ENCODE measurements around the gene KRTAP1-4. TPM values are rescaled to one million over a fixed set of nuclear protein-coding genes. Genes with fewer than 3 reads are reported as not detected.

The KRTAP1-4 gene
- total and polyA plus RNA-seq, 2 of the 4 experiments (the other 2 are of a cell fraction) = not detected

GRCh38 chr17:41054025-41054424, 24.0 kb upstream of the KRTAP1-4 start:
- H2AK5ac ChIP-seq (ENCODE audit: low read depth, low read length) = peak overlapping the region; percentile 36; the same call in 1 of the 2 replicates
- H3K9ac ChIP-seq (ENCODE audit: low read depth, low read length) = no peak overlapping the region
- 0 out of 2 replicates have a peak overlapping the region, but pooled peaks have one; percentile 17 for H4K91ac ChIP-seq (ENCODE audit: insufficient read depth, low read depth, low read length)
- no peak overlapping the region for H3K14ac ChIP-seq (replicated peaks; ENCODE audit: low read depth, low read length)
- H2BK15ac ChIP-seq (ENCODE audit: low read depth, low read length) = no peak overlapping the region; the same call in 2 of the 3 replicates
- intact Hi-C loops (cut with micrococcal nuclease) (no loop called here), dilution Hi-C loops (cut with HindIII; ENCODE audit: low sequenced_read_pairs, unreplicated experiment) (no loop called here), in situ Hi-C loops (cut with MboI; ENCODE audit: low sequenced_read_pairs) (no loop called here)
- H2BK5ac ChIP-seq (ENCODE audit: low read depth, low read length, poor library complexity, severe bottlenecking) = no peak overlapping the region
- no peak overlapping the region for H3K4me3 ChIP-seq (ENCODE audit: insufficient read depth, low read depth, low read length)
- peaks cover 6% of the 10 kb centered on the region for H3K4me1 ChIP-seq (ENCODE audit: control insufficient read depth, insufficient read depth, low read length)
- H2BK20ac ChIP-seq (ENCODE audit: low read depth, low read length) = peak overlapping the region; percentile 4; the same call in 1 of the 2 replicates
- no peak overlapping the region for H3K56ac ChIP-seq (ENCODE audit: extremely low read depth, insufficient read depth, low read length)
- ATAC-seq (ENCODE audit: low read depth) (no peak), DNase-seq (no peak)
- WGBS, 2 experiments (ENCODE audit: extremely low coverage in 2 of 2, insufficient read length in 1 of 2) = 90% methylated on average over 2 of the region's 4 CpGs; no CpG with 5 or more reads in 1 of the 2 experiments
- no peak overlapping the region for H3K4me2 ChIP-seq (ENCODE audit: low read depth, low read length)
- no peaks in the 10 kb centered on the region for H4K20me1 ChIP-seq (ENCODE audit: insufficient read depth, low read length)
- H3K79me1 ChIP-seq (ENCODE audit: low read depth in 1 of 2, low read length in 2 of 2) = no peaks in the 10 kb centered on the region
- no peak overlapping the region for H3K27ac ChIP-seq (ENCODE audit: insufficient read depth, low read length)
- no peaks in the 10 kb centered on the region for H3K27me3 ChIP-seq (ENCODE audit: control insufficient read depth, insufficient read depth, low read length)
- peak overlapping the region; percentile 9; the same call in 1 of the 2 replicates for H2BK120ac ChIP-seq (ENCODE audit: low read depth, low read length)
- H3K9me1 ChIP-seq (ENCODE audit: insufficient read depth, low read length) = peaks cover 5% of the 10 kb centered on the region; the same call in 1 of the 2 replicates
- H4K8ac ChIP-seq (ENCODE audit: low read depth in 2 of 2, low read length in 2 of 2) = no peak overlapping the region; a peak in 1 of 4 replicates
- 0 out of 2 replicates have a peak overlapping the region, but pooled peaks have one; percentile 15 for H3K4ac ChIP-seq (ENCODE audit: low read depth, low read length)
- H4K5ac ChIP-seq (ENCODE audit: low read depth, low read length) = no peak overlapping the region
- H2AK9ac ChIP-seq (replicated peaks; ENCODE audit: low read depth, low read length, poor library complexity) = no peak overlapping the region
- TF ChIP-seq POLR2A (IDR thresholded peaks at IDR 0.05; ENCODE audit: low read depth, low read length) (no peak), CEBPB (IDR thresholded peaks at IDR 0.05; ENCODE audit: low read depth, low read length) (no peak), RAD21 (IDR thresholded peaks at IDR 0.05; ENCODE audit: low read length) (no peak), BHLHE40 (IDR thresholded peaks at IDR 0.05; ENCODE audit: low read depth, low read length) (no peak), CHD1 (IDR thresholded peaks at IDR 0.05; ENCODE audit: low read depth, low read length) (no peak), MXI1 (IDR thresholded peaks at IDR 0.05; ENCODE audit: borderline replicate concordance, low read depth, low read length) (no peak), MAFK (IDR thresholded peaks at IDR 0.05; ENCODE audit: low read depth, low read length) (no peak)
- TF ChIP-seq, protein P1, sequence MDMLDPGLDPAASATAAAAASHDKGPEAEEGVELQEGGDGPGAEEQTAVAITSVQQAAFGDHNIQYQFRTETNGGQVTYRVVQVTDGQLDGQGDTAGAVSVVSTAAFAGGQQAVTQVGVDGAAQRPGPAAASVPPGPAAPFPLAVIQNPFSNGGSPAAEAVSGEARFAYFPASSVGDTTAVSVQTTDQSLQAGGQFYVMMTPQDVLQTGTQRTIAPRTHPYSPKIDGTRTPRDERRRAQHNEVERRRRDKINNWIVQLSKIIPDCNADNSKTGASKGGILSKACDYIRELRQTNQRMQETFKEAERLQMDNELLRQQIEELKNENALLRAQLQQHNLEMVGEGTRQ (IDR thresholded peaks at IDR 0.05; ENCODE audit: low read depth, low read length) = no peak
- H3K18ac ChIP-seq (ENCODE audit: low read depth, low read length) = peak overlapping the region; percentile 9; the same call in 1 of the 2 replicates
- H3K9me3 ChIP-seq (ENCODE audit: control insufficient read depth, insufficient read depth, low read length) = no peaks in the 10 kb centered on the region
- no peak overlapping the region for H2AFZ ChIP-seq (replicated peaks; ENCODE audit: low read length, poor library complexity)
- no TSS peak for BruUV-seq (replicated peaks)
- no peak overlapping the region for H3K23ac ChIP-seq (ENCODE audit: low read depth, low read length)
- POLR2A ChIA-PET (ENCODE audit: unreplicated experiment) = no interaction called here
- CTCF ChIA-PET = no interaction called here
- no peaks in the 10 kb centered on the region for H3K36me3 ChIP-seq (ENCODE audit: control insufficient read depth, insufficient read depth, low read length)

All from IMR-90 (cell line).